Liver (tissue), 3 donors: ENCODE measurements around the gene C4orf36.

ENCODE experiments used
- ATF3 ChIP-seq: IDR thresholded peaks from 2 replicates; pipeline ENCODE4 v1.6.1; 2016; ENCODE audit warnings: antibody characterized with exemption
- CTCF ChIP-seq: fragments of 150-350 bp; IDR thresholded peaks from 2 replicates; pipeline ENCODE4 v1.5.1; 2017; ENCODE audit warnings: improper control_type of control experiment, low read depth, low read length; ENCODE audit not compliant: missing input control
- EGR1 ChIP-seq, 2 donors: IDR thresholded peaks; 2 replicates each; pipeline ENCODE4 v1.6.1; 2016 to 2018; ENCODE audit warnings: antibody characterized with exemption in 2 of 2, low read depth in 2 of 2
- FOXA2 ChIP-seq: IDR thresholded peaks from 2 replicates; pipeline ENCODE4 v1.6.1; 2016; ENCODE audit warnings: antibody characterized with exemption
- GABPA ChIP-seq, 2 donors: IDR thresholded peaks in 1 of 2; conservative IDR thresholded peaks in 1 of 2; 2 replicates each; pipeline ENCODE4 v1.6.1; 2016; ENCODE audit warnings: antibody characterized with exemption in 2 of 2, mild to moderate bottlenecking in 1 of 2, moderate library complexity in 1 of 2
- HNF4A ChIP-seq, 2 donors: conservative IDR thresholded peaks; 2 replicates each; pipeline ENCODE4 v1.6.1; 2016; ENCODE audit warnings: antibody characterized with exemption in 2 of 2, mild to moderate bottlenecking in 2 of 2
- HNF4G ChIP-seq: IDR thresholded peaks from 2 replicates; pipeline ENCODE4 v1.6.1; 2016; ENCODE audit warnings: antibody characterized with exemption
- JUND ChIP-seq, 2 donors: IDR thresholded peaks; 2 replicates each; pipeline ENCODE4 v1.6.1; 2016; ENCODE audit warnings: antibody characterized with exemption in 2 of 2
- RAD21 ChIP-seq, 2 donors: IDR thresholded peaks; 2 replicates each; pipeline ENCODE4 v1.6.1; 2016; ENCODE audit warnings: antibody characterized with exemption in 2 of 2, mild to moderate bottlenecking in 2 of 2
- SP1 ChIP-seq: IDR thresholded peaks from 2 replicates; pipeline ENCODE4 v1.6.1; 2018; ENCODE audit warnings: antibody characterized with exemption, mild to moderate bottlenecking
- TAF1 ChIP-seq: conservative IDR thresholded peaks from 2 replicates; pipeline ENCODE4 v1.6.1; 2016; ENCODE audit warnings: antibody characterized with exemption, mild to moderate bottlenecking
- YY1 ChIP-seq: IDR thresholded peaks from 2 replicates; pipeline ENCODE4 v1.6.1; 2016; ENCODE audit warnings: antibody characterized with exemption, mild to moderate bottlenecking
- TF ChIP-seq, protein P1 (sequence below): IDR thresholded peaks from 2 replicates; pipeline ENCODE4 v1.6.1; 2016; ENCODE audit warnings: antibody characterized with exemption
- TF ChIP-seq, protein P2 (sequence below): IDR thresholded peaks from 2 replicates; pipeline ENCODE4 v1.6.1; 2016; ENCODE audit warnings: antibody characterized with exemption
- donor health status: healthy.
- donor health status: healthy.

GRCh38 chr4:86876894-86877685 lies 15.1 kb downstream of the C4orf36 start:
- TF ChIP-seq, protein P1, sequence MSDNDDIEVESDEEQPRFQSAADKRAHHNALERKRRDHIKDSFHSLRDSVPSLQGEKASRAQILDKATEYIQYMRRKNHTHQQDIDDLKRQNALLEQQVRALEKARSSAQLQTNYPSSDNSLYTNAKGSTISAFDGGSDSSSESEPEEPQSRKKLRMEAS: no peak
- TF ChIP-seq CTCF (no peak), GABPA (IDR thresholded peaks at IDR 0.05 in 1 of 2, conservative IDR thresholded peaks at IDR 0.05 in 1 of 2) (no peak), ATF3 (no peak), HNF4A (conservative IDR thresholded peaks at IDR 0.05) (no peak), RAD21 (IDR thresholded peaks at IDR 0.05) (no peak), YY1 (no peak), TAF1 (no peak), SP1 (no peak), JUND (IDR thresholded peaks at IDR 0.05) (no peak), FOXA2 (no peak), EGR1 (IDR thresholded peaks at IDR 0.05; ENCODE audit: low read depth in 2 of 2) (no peak), HNF4G (no peak)
- TF ChIP-seq, protein P2, sequence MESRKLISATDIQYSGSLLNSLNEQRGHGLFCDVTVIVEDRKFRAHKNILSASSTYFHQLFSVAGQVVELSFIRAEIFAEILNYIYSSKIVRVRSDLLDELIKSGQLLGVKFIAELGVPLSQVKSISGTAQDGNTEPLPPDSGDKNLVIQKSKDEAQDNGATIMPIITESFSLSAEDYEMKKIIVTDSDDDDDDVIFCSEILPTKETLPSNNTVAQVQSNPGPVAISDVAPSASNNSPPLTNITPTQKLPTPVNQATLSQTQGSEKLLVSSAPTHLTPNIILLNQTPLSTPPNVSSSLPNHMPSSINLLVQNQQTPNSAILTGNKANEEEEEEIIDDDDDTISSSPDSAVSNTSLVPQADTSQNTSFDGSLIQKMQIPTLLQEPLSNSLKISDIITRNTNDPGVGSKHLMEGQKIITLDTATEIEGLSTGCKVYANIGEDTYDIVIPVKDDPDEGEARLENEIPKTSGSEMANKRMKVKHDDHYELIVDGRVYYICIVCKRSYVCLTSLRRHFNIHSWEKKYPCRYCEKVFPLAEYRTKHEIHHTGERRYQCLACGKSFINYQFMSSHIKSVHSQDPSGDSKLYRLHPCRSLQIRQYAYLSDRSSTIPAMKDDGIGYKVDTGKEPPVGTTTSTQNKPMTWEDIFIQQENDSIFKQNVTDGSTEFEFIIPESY: no peak
